PC-3 (cell line): ENCODE measurements around the gene ERBB4. TPM values are rescaled to one million over a fixed set of nuclear protein-coding genes. Genes with fewer than 3 reads are reported as not detected.

Source experiments
- ATAC-seq: fragments of 200-7000 bp; cut with Tn5 transposase; 2 replicates; pipeline ENCODE4 v1.9.1; 2020; ENCODE audit warnings: mild to moderate bottlenecking, moderate library complexity
- BruUV-seq: library from RNA; stranded (reverse); fragments of 400-500 nt; replicated peaks from 2 replicates; lab custom pipeline; 2021; lab: Mats Ljungman, UMichigan
- CTCF ChIA-PET: fragments of 300-600 bp; sonication (Branson Sonifier 250); formaldehyde crosslinking; loops from one replicate; lab custom pipeline; 2022; ENCODE audit warnings: antibody characterized with exemption; lab: Charles Lee
- POLR2A ChIA-PET: fragments of 300-600 bp; sonication (Branson Sonifier 250); formaldehyde crosslinking; loops from one replicate; lab custom pipeline; 2022; ENCODE audit warnings: antibody characterized with exemption; ENCODE audit not compliant: unreplicated experiment; lab: Charles Lee
- DNase-seq: peaks from one replicate; pipeline ENCODE4 v3.0.0-alpha.2; 2015
- H2AFZ ChIP-seq: fragments of 300-600 bp; sonication (generic); 2 replicates; pipeline ENCODE4 v1.6.0; 2016; ENCODE audit warnings: antibody characterized with exemption, low read length
- H3F3A ChIP-seq: fragments of 300-600 bp; sonication (generic); one replicate; pipeline ENCODE4 v1.6.0; 2017; ENCODE audit warnings: antibody characterized with exemption, low read length, control low read depth, mild to moderate bottlenecking; ENCODE audit not compliant: unreplicated experiment
- H3K27ac ChIP-seq: fragments of 300-600 bp; sonication (generic); 2 replicates; pipeline ENCODE4 v1.5.1; 2016; ENCODE audit warnings: mild to moderate bottlenecking, low read length
- H3K27me3 ChIP-seq: fragments of 300-600 bp; sonication (generic); 2 replicates; pipeline ENCODE4 v1.6.1; 2016; ENCODE audit warnings: low read length, mixed read lengths
- H3K36me3 ChIP-seq: fragments of 300-600 bp; sonication (generic); 2 replicates; pipeline ENCODE4 v1.6.1; 2016; ENCODE audit warnings: low read depth, mixed run types, low read length, mixed read lengths
- H3K4me1 ChIP-seq: fragments of 300-600 bp; sonication (generic); 2 replicates; pipeline ENCODE4 v1.5.1; 2016; ENCODE audit warnings: low read length; ENCODE audit not compliant: insufficient read depth
- H3K4me2 ChIP-seq: fragments of 300-600 bp; sonication (generic); 2 replicates; pipeline ENCODE4 v1.6.0; 2016; ENCODE audit warnings: low read length
- H3K4me3 ChIP-seq: fragments of 300-600 bp; sonication (generic); 2 replicates; pipeline ENCODE4 v1.5.1; 2016; ENCODE audit warnings: mild to moderate bottlenecking, low read length, mixed read lengths
- H3K79me2 ChIP-seq: fragments of 300-600 bp; sonication (generic); 2 replicates; pipeline ENCODE4 v1.6.1; 2017; ENCODE audit warnings: low read length, mixed read lengths
- H3K9ac ChIP-seq: fragments of 300-600 bp; sonication (generic); 2 replicates; pipeline ENCODE4 v1.6.0; 2016; ENCODE audit warnings: mild to moderate bottlenecking, low read length
- H3K9me2 ChIP-seq: fragments of 300-600 bp; sonication (generic); replicated peaks from 2 replicates; pipeline ENCODE4 v1.6.1; 2016; ENCODE audit warnings: mixed run types, low read length, mixed read lengths
- H3K9me3 ChIP-seq: fragments of 300-600 bp; sonication (generic); 2 replicates; pipeline ENCODE4 v1.6.1; 2016; ENCODE audit warnings: low read length, mixed read lengths
- H4K20me1 ChIP-seq: fragments of 300-600 bp; sonication (generic); 2 replicates; pipeline ENCODE4 v1.6.1; 2016; ENCODE audit warnings: low read length, mixed read lengths
- CTCF ChIP-seq: fragments of 300-600 bp; sonication (generic); conservative IDR thresholded peaks from 2 replicates; pipeline ENCODE4 v1.5.1; 2017; ENCODE audit warnings: antibody characterized with exemption, low read depth, mild to moderate bottlenecking, low read length
- EZH2 ChIP-seq: fragments of 300-600 bp; sonication (generic); IDR thresholded peaks from one replicate; pipeline ENCODE4 v1.6.1; 2017; ENCODE audit warnings: antibody characterized with exemption, mild to moderate bottlenecking, low read length; ENCODE audit not compliant: unreplicated experiment
- EZH2phosphoT487 ChIP-seq: fragments of 300-600 bp; sonication (generic); IDR thresholded peaks from 2 replicates; pipeline ENCODE4 v1.6.1; 2018; ENCODE audit warnings: mild to moderate bottlenecking, antibody characterized with exemption, low read length, borderline replicate concordance
- intact Hi-C: fragments of 100-400 bp; cut with micrococcal nuclease; formaldehyde crosslinking; loops from 2 replicates; pipeline ENCODE4 v1.9.0; 2023
- total RNA-seq: library from RNA; depleted of rRNA; stranded (reverse); fragments of >200 nt; gene quantifications from 2 replicates; pipeline ENCODE4 v1.2.3, GENCODE V29; 2014

ERBB4 gene
- total RNA-seq, 1 experiment from 2014 or later = under 0.01 TPM

DNA sequence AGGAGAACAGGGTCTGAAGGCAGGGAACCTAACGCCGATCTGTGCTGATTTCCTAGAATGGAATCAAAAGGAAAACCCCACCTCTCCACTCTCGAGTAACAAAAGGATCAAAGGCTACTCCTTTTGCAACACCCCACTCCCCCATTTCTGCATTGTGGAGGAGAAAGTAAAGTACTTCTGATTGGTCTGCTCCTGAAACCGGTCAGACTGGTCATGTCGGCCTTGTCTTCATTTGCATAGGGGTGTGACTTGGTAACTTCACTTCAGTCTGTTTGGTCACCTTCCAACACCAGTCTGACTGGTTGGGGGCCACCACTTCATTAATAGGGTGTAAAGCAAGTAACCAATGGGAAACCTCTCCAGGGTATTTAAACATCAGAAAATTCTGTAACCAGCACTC is 771.9 kb downstream of the ERBB4 start:
- intact Hi-C loops = no loop called here
- Histone ChIP-seq H3K9ac (no peak overlapping the region), H3K9me3 (no peaks in the 10 kb centered on the region), H3K4me1 (no peaks in the 10 kb centered on the region), H3K4me3 (no peak overlapping the region), H3K9me2 (no peaks in the 10 kb centered on the region), H3K79me2 (no peaks in the 10 kb centered on the region), H3F3A (no peaks in the 10 kb centered on the region), H3K36me3 (no peaks in the 10 kb centered on the region), H3K27me3 (no peaks in the 10 kb centered on the region), H4K20me1 (no peaks in the 10 kb centered on the region), H3K4me2 (no peak overlapping the region), H3K27ac (no peak overlapping the region), H2AFZ (no peak overlapping the region)
- TF ChIP-seq CTCF (no peak), EZH2phosphoT487 (no peak), EZH2 (no peak)
- ChIA-PET CTCF (no interaction called here), POLR2A (no interaction called here)
- DNase-seq (peak; percentile 13), ATAC-seq (no peak)
- BruUV-seq = no TSS peak

DNA sequence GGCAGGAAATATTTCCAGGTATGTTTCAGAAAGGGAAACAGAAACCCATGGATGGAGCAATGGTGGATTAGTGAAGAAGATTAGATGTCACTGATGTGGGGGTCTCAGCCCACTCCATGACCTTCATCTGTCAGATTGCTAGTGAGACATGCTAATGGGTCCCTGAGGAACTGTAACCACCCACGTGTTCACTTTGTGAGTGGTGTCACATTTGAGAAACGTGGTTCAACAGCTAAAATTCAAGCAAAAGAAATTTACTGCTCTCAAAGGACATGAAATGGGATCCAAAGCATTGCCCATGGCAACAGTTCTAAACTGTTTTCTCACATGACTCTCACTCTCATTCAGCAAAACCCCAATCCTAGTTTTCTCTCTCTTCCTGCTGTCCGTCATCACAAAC is 776.1 kb downstream of the ERBB4 start:
- Histone ChIP-seq H3K4me3 (no peak overlapping the region), H3K36me3 (no peaks in the 10 kb centered on the region), H3K27me3 (0 out of 2 replicates have a peak, but pooled peaks cover 5% of the 10 kb centered on the region), H4K20me1 (no peaks in the 10 kb centered on the region), H3K27ac (no peak overlapping the region), H3K4me2 (no peak overlapping the region), H3K9me2 (no peaks in the 10 kb centered on the region), H3K4me1 (no peaks in the 10 kb centered on the region), H3K9ac (no peak overlapping the region), H3K79me2 (no peaks in the 10 kb centered on the region), H3F3A (no peaks in the 10 kb centered on the region), H2AFZ (no peak overlapping the region), H3K9me3 (no peaks in the 10 kb centered on the region)
- intact Hi-C loops = no loop called here
- TF ChIP-seq EZH2 (no peak), EZH2phosphoT487 (no peak), CTCF (no peak)
- DNase-seq (no peak), ATAC-seq (no peak)
- no TSS peak for BruUV-seq
- POLR2A ChIA-PET = no interaction called here
- CTCF ChIA-PET = no interaction called here

GRCh38 chr2:211760103-211760502 is 778.5 kb downstream of the ERBB4 start:
- no TSS peak for BruUV-seq
- no peak overlapping the region for H3K4me3 ChIP-seq
- CTCF ChIA-PET = no interaction called here
- no peaks in the 10 kb centered on the region for H3K9me2 ChIP-seq
- no peaks in the 10 kb centered on the region for H3K36me3 ChIP-seq
- intact Hi-C loops = no loop called here
- H3K27me3 ChIP-seq = 0 out of 2 replicates have a peak, but pooled peaks cover 5% of the 10 kb centered on the region
- no peak overlapping the region for H3K9ac ChIP-seq
- H3K4me1 ChIP-seq = no peaks in the 10 kb centered on the region
- no peak for ATAC-seq
- H3K9me3 ChIP-seq = no peaks in the 10 kb centered on the region
- TF ChIP-seq CTCF = no peak
- TF ChIP-seq EZH2phosphoT487 = no peak
- no peak for TF ChIP-seq EZH2
- no peaks in the 10 kb centered on the region for H4K20me1 ChIP-seq
- H2AFZ ChIP-seq = no peak overlapping the region
- H3K79me2 ChIP-seq = no peaks in the 10 kb centered on the region
- DNase-seq = no peak
- no peak overlapping the region for H3K4me2 ChIP-seq
- POLR2A ChIA-PET = no interaction called here
- H3F3A ChIP-seq = no peaks in the 10 kb centered on the region
- no peak overlapping the region for H3K27ac ChIP-seq
